ENCODE results near the gene GPR15. TPM values are rescaled to one million over a fixed set of nuclear protein-coding genes. Genes with fewer than 3 reads are reported as not detected.

The GPR15 gene
- total RNA-seq, 1 experiment from 2014 or later: not detected

DNA sequence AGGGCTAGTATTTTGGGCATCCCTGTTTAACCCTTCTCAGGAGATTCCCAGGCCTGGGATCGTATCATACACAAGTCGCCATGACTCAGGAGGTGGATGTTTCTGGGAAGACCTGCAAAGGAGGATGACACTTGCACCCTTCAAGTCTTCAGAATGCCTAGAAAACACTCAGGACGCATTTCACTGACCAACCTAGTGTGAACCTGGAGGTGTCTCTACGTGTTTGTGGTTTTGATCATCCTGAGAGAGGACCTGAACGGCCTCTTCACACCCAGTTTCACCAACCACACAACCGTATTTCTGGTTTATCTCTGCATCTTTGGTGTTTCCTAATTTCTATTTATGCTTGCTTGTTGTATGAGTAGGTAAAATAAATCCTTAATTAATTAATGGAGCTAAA lies 6.3 kb upstream of the GPR15 start:
- H4K5ac ChIP-seq (ENCODE audit: insufficient read length, low read depth, low read length): no peak overlapping the region
- H3K9ac ChIP-seq (ENCODE audit: extremely low read depth, insufficient read length, low read length): no peak overlapping the region
- H3T11ph ChIP-seq (ENCODE audit: low read length): no peak overlapping the region
- no peaks in the 10 kb centered on the region for H3K9me3 Mint-ChIP-seq
- no peak overlapping the region for H4K91ac ChIP-seq (ENCODE audit: insufficient read length, low read depth, low read length)
- no peak overlapping the region for H2AK5ac ChIP-seq (ENCODE audit: insufficient read length, low read length)
- H3K4me1 ChIP-seq (ENCODE audit: insufficient read depth, low read length): no peaks in the 10 kb centered on the region; the same call in 1 of the 2 replicates
- no peak overlapping the region for H3K27ac Mint-ChIP-seq
- no peaks in the 10 kb centered on the region for H3K79me1 ChIP-seq (ENCODE audit: insufficient read depth, low read depth, low read length, poor library complexity, severe bottlenecking)
- no peak overlapping the region for H3K56ac ChIP-seq (ENCODE audit: insufficient read length, low read depth, low read length)
- no peak overlapping the region for H2BK12ac ChIP-seq (ENCODE audit: insufficient read length, low read depth, low read length)
- H3K4me1 Mint-ChIP-seq: peaks cover 17 to 19% of the 10 kb centered on the region in 2 experiments; a peak in 3 of 4 replicates
- H2BK20ac ChIP-seq (ENCODE audit: low read depth, low read length, poor library complexity, severe bottlenecking): no peak overlapping the region
- H3K27ac ChIP-seq (ENCODE audit: insufficient read length, low read depth, low read length): no peak overlapping the region
- no peaks in the 10 kb centered on the region for H3K27me3 Mint-ChIP-seq (ENCODE audit: low read depth)
- no peak overlapping the region for H3K18ac ChIP-seq (ENCODE audit: insufficient read length, low read depth, low read length)
- no peak for TF ChIP-seq CTCF (conservative IDR thresholded peaks at IDR 0.05)
- no peak overlapping the region for H3K23ac ChIP-seq (ENCODE audit: insufficient read length, low read depth, low read length)
- H3K23me2 ChIP-seq (ENCODE audit: insufficient read length, low read depth, low read length, poor library complexity, severe bottlenecking): peaks cover 9% of the 10 kb centered on the region
- no peaks in the 10 kb centered on the region for H3K27me3 ChIP-seq (ENCODE audit: insufficient read depth, low read length)
- no peak overlapping the region for H3K14ac ChIP-seq (ENCODE audit: insufficient read depth, low read length)
- H3K4ac ChIP-seq (ENCODE audit: low read depth, low read length): no peak overlapping the region
- no peak overlapping the region for H3K4me2 ChIP-seq (ENCODE audit: insufficient read depth, insufficient read length, low read length)
- no peak overlapping the region for H3K4me3 Mint-ChIP-seq
- H2BK120ac ChIP-seq (ENCODE audit: low read depth, low read length, poor library complexity, severe bottlenecking): no peak overlapping the region
- no peak overlapping the region for H2BK15ac ChIP-seq (ENCODE audit: low read depth, low read length)
- H3K9me3 ChIP-seq (ENCODE audit: control insufficient read depth, low read depth, low read length): no peaks in the 10 kb centered on the region
- peaks cover 5 to 8% (median 5%) of the 10 kb centered on the region in 3 experiments; a peak in 5 of 7 replicates for H3K36me3 Mint-ChIP-seq (ENCODE audit: insufficient read depth in 1 of 3, low read depth in 3 of 3)
- peaks cover 8% of the 10 kb centered on the region; the same call in 1 of the 2 replicates for H3K79me2 ChIP-seq (ENCODE audit: insufficient read depth, low read length)
- no peak overlapping the region for H2AFZ ChIP-seq (ENCODE audit: low read length)
- no peak overlapping the region for H2BK5ac ChIP-seq (ENCODE audit: insufficient read length, low read length)
- no CpG with 5 or more reads among the region's 6 CpGs for WGBS (ENCODE audit: extremely low coverage, insufficient read length, low lambda C conversion rate)
- H4K20me1 ChIP-seq (ENCODE audit: control insufficient read depth, insufficient read depth, insufficient read length): no peaks in the 10 kb centered on the region
- H4K8ac ChIP-seq (replicated peaks; ENCODE audit: insufficient read length, low read depth, low read length): no peak overlapping the region
- DNase-seq: no peak
